Astrocyte (in vitro differentiated cells and primary cell): ENCODE data around the gene PRORP. TPM values are rescaled to one million over a fixed set of nuclear protein-coding genes. Genes with fewer than 3 reads are reported as not detected.

Experiments used
- DNase-seq: peaks from one replicate; pipeline ENCODE4 v3.0.0-alpha.2; 2010; ENCODE audit warnings: low read depth
- FAIRE-seq: peaks from 2 replicates; lab custom pipeline; 2011; peaks lifted over from hg19 to GRCh38; lab: Jason Lieb, UNC
- H2AFZ ChIP-seq: 2 replicates; pipeline ENCODE4 v1.6.0; 2012; ENCODE audit warnings: low read depth, low read length, inconsistent platforms
- H3K27ac ChIP-seq: 2 replicates; pipeline ENCODE4 v1.5.1; 2011; ENCODE audit warnings: low read depth, low read length, inconsistent platforms
- H3K27me3 ChIP-seq: 2 replicates; pipeline ENCODE4 v1.6.0; 2011; ENCODE audit warnings: low read length, inconsistent platforms; ENCODE audit not compliant: insufficient read depth
- H3K36me3 ChIP-seq: 2 replicates; pipeline ENCODE4 v1.5.1; 2011; ENCODE audit warnings: low read length, inconsistent platforms; ENCODE audit not compliant: insufficient read depth
- H3K4me1 ChIP-seq: 2 replicates; pipeline ENCODE4 v1.5.1; 2011; ENCODE audit warnings: low read length, inconsistent platforms; ENCODE audit not compliant: insufficient read depth
- H3K4me2 ChIP-seq: 2 replicates; pipeline ENCODE4 v1.6.0; 2012; ENCODE audit warnings: low read length, inconsistent platforms
- H3K4me3 ChIP-seq: 2 replicates; pipeline ENCODE4 v1.5.1; 2011; ENCODE audit warnings: low read depth, mild to moderate bottlenecking, low read length, inconsistent platforms; ENCODE audit not compliant: insufficient read depth
- H3K79me2 ChIP-seq: 2 replicates; pipeline ENCODE4 v1.6.0; 2012; ENCODE audit warnings: mild to moderate bottlenecking, low read length, inconsistent platforms; ENCODE audit not compliant: insufficient read depth
- H3K9ac ChIP-seq: 2 replicates; pipeline ENCODE4 v1.6.0; 2012; ENCODE audit warnings: mild to moderate bottlenecking, low read length, inconsistent platforms
- H3K9me3 ChIP-seq: 2 replicates; pipeline ENCODE4 v1.5.1; 2012; ENCODE audit warnings: low read depth, mild to moderate bottlenecking, low read length, inconsistent platforms; ENCODE audit not compliant: insufficient read depth
- H4K20me1 ChIP-seq: 2 replicates; pipeline ENCODE4 v1.6.0; 2012; ENCODE audit warnings: low read length, inconsistent platforms; ENCODE audit not compliant: insufficient read depth
- H3K27ac Mint-ChIP-seq: one replicate; pipeline ENCODE4 v1.8.0; 2021; ENCODE audit warnings: mild to moderate bottlenecking, mixed read lengths; ENCODE audit not compliant: unreplicated experiment
- H3K27me3 Mint-ChIP-seq: one replicate; pipeline ENCODE4 v1.8.0; 2021; ENCODE audit warnings: low read depth, mixed read lengths; ENCODE audit not compliant: unreplicated experiment
- H3K36me3 Mint-ChIP-seq: one replicate; pipeline ENCODE4 v1.8.0; 2021; ENCODE audit warnings: low read depth, mixed read lengths; ENCODE audit not compliant: unreplicated experiment
- H3K4me1 Mint-ChIP-seq: one replicate; pipeline ENCODE4 v1.8.0; 2021; ENCODE audit warnings: low read depth, mixed read lengths; ENCODE audit not compliant: unreplicated experiment
- H3K4me3 Mint-ChIP-seq: one replicate; pipeline ENCODE4 v1.8.0; 2021; ENCODE audit warnings: mild to moderate bottlenecking, moderate library complexity, mixed read lengths; ENCODE audit not compliant: unreplicated experiment
- H3K9me3 Mint-ChIP-seq: one replicate; pipeline ENCODE4 v1.8.0; 2021; ENCODE audit warnings: mild to moderate bottlenecking, mixed read lengths; ENCODE audit not compliant: unreplicated experiment
- EZH2 ChIP-seq: IDR thresholded peaks from 2 replicates; pipeline ENCODE4 v1.6.1; 2012; ENCODE audit warnings: mild to moderate bottlenecking, low read length, inconsistent platforms; ENCODE audit not compliant: insufficient read depth
- total RNA-seq: library from RNA; stranded (reverse); gene quantifications from 2 replicates; pipeline ENCODE4 v1.2.1, GENCODE V29; 2021
- TF ChIP-seq, protein P1 (sequence below): IDR thresholded peaks from 2 replicates; pipeline ENCODE4 v1.5.1; 2011; ENCODE audit warnings: low read depth, mild to moderate bottlenecking, inconsistent platforms, low read length, moderate library complexity; ENCODE audit not compliant: insufficient read depth

Gene PRORP
- total RNA-seq, 1 donor from 2014 or later = 32.4 TPM

DNA sequence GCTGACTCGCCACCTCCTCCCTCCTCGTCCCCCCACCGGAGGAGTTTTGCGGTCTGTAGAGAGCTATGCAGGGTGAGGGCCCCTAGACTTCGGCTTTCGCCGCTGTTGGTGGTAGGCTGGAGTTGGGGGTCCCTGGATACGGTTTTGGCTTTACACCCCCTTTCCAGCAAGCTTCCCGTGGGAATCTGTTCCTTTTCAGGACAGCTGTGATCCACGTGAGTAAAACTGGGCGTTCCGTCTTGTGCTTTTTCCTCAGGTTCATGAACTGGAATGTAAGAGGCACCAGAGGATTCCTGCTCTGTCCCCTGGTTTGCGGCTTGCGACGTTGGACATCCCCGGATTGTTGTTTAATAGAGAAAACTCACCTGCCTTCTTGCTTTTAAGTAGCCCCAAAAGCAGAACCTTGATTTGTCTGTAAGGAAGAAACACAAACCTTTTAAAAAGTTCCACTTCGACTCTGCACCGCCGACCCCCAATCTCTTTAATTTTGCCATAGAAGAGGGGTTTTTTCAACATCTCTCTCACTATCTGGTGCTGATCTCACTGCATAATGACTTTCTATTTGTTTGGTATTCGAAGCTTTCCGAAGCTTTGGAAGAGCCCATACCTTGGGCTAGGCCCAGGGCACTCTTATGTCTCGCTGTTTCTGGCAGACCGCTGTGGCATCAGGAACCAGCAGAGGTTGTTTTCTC is 490 bp downstream of the PRORP start:
- Histone ChIP-seq H3K9me3 (no peaks in the 10 kb centered on the region), H3K4me1 (peaks cover 9% of the 10 kb centered on the region), H3K27ac (peak overlapping the region; percentile 98), H3K9ac (peak overlapping the region; percentile 92), H3K79me2 (peaks cover 42% of the 10 kb centered on the region), H3K36me3 (peaks cover 3% of the 10 kb centered on the region), H3K27me3 (no peaks in the 10 kb centered on the region), H3K4me3 (peak overlapping the region; percentile 85), H4K20me1 (no peaks in the 10 kb centered on the region), H3K4me2 (peak overlapping the region; percentile 94), H2AFZ (peak overlapping the region; percentile 97)
- no peaks in the 10 kb centered on the region for H3K9me3 Mint-ChIP-seq
- peak; percentile 51 for DNase-seq
- FAIRE-seq = no peak
- H3K27me3 Mint-ChIP-seq = no peaks in the 10 kb centered on the region
- TF ChIP-seq, protein P1, sequence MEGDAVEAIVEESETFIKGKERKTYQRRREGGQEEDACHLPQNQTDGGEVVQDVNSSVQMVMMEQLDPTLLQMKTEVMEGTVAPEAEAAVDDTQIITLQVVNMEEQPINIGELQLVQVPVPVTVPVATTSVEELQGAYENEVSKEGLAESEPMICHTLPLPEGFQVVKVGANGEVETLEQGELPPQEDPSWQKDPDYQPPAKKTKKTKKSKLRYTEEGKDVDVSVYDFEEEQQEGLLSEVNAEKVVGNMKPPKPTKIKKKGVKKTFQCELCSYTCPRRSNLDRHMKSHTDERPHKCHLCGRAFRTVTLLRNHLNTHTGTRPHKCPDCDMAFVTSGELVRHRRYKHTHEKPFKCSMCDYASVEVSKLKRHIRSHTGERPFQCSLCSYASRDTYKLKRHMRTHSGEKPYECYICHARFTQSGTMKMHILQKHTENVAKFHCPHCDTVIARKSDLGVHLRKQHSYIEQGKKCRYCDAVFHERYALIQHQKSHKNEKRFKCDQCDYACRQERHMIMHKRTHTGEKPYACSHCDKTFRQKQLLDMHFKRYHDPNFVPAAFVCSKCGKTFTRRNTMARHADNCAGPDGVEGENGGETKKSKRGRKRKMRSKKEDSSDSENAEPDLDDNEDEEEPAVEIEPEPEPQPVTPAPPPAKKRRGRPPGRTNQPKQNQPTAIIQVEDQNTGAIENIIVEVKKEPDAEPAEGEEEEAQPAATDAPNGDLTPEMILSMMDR = no peak
- no peak for TF ChIP-seq EZH2
- peak overlapping the region; percentile 91 for H3K4me3 Mint-ChIP-seq
- no peaks in the 10 kb centered on the region for H3K36me3 Mint-ChIP-seq
- peak overlapping the region; percentile 99 for H3K27ac Mint-ChIP-seq
- H3K4me1 Mint-ChIP-seq = peaks cover 14% of the 10 kb centered on the region

DNA sequence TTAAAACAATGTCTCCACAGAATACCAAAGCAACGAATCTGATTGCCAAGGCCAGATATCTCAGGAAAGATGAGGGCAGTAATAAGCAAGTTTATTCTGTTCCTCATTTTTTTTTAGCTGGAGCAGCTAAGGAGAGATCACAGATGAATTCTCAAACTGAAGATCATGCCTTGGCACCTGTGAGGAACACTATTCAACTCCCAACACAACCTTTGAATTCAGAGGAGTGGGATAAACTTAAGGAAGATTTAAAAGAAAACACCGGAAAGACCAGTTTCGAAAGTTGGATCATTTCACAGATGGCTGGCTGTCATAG is 994 bp downstream of the PRORP start:
- no peak for FAIRE-seq
- H4K20me1 ChIP-seq = no peaks in the 10 kb centered on the region
- no peaks in the 10 kb centered on the region for H3K9me3 ChIP-seq
- no peaks in the 10 kb centered on the region for H3K27me3 ChIP-seq
- H3K4me1 ChIP-seq = peaks cover 9% of the 10 kb centered on the region
- Mint-ChIP-seq H3K36me3 (peaks cover 4% of the 10 kb centered on the region), H3K4me1 (peaks cover 16% of the 10 kb centered on the region), H3K4me3 (peak overlapping the region; percentile 91), H3K9me3 (no peaks in the 10 kb centered on the region), H3K27me3 (no peaks in the 10 kb centered on the region), H3K27ac (peak overlapping the region; percentile 99)
- peak overlapping the region; percentile 98 for H3K27ac ChIP-seq
- TF ChIP-seq, protein P1 = no peak
- no peak for TF ChIP-seq EZH2
- H3K36me3 ChIP-seq = no peaks in the 10 kb centered on the region
- peaks cover 47% of the 10 kb centered on the region for H3K79me2 ChIP-seq
- peak overlapping the region; percentile 94 for H3K4me2 ChIP-seq
- DNase-seq = no peak
- peak overlapping the region; percentile 92 for H3K9ac ChIP-seq
- H3K4me3 ChIP-seq = peak overlapping the region; percentile 85
- H2AFZ ChIP-seq = peak overlapping the region; percentile 97

DNA sequence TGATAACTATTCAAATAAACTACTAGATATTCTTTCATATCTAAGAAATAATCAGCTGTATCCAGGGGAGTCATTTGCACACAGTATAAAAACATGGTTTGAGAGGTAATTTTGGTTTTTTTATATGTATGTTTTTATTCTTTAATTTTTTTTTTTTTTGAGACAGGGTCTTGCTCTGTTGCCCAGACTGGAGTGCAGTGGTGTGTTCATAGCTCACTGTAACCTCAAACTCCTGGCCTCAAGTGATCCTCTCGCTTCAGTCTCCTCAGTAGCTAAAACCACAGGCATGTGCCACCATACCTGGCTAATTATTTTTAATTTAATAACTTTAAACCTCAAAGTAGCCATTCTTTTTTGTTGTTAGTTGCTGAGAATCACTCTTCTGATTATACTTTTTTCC is 1.8 kb downstream of the PRORP start:
- peak overlapping the region; percentile 91 for H3K4me3 Mint-ChIP-seq
- Histone ChIP-seq H3K9me3 (no peaks in the 10 kb centered on the region), H3K36me3 (no peaks in the 10 kb centered on the region), H3K9ac (no peak overlapping the region), H4K20me1 (no peaks in the 10 kb centered on the region), H2AFZ (no peak overlapping the region), H3K27me3 (no peaks in the 10 kb centered on the region), H3K27ac (no peak overlapping the region), H3K79me2 (peaks cover 52% of the 10 kb centered on the region), H3K4me1 (peaks cover 9% of the 10 kb centered on the region), H3K4me2 (peak overlapping the region; percentile 94), H3K4me3 (no peak overlapping the region)
- no peaks in the 10 kb centered on the region for H3K27me3 Mint-ChIP-seq
- FAIRE-seq (no peak), DNase-seq (no peak)
- H3K27ac Mint-ChIP-seq = no peak overlapping the region
- peaks cover 4% of the 10 kb centered on the region for H3K36me3 Mint-ChIP-seq
- no peak for TF ChIP-seq EZH2
- TF ChIP-seq, protein P1 = no peak
- no peaks in the 10 kb centered on the region for H3K9me3 Mint-ChIP-seq
- peaks cover 16% of the 10 kb centered on the region for H3K4me1 Mint-ChIP-seq
